Panc1 (cell line): Measurements from ENCODE around the gene SNIP1. TPM values are rescaled to one million over a fixed set of nuclear protein-coding genes. Genes with fewer than 3 reads are reported as not detected.

Experiments used
- ATAC-seq: fragments of 200-7000 bp; cut with Tn5 transposase; 2 replicates; pipeline ENCODE4 v1.9.1; 2020; ENCODE audit warnings: mild to moderate bottlenecking, moderate library complexity
- Bru-seq: library from RNA; stranded (reverse); fragments of 400-500 nt; gene quantifications from one replicate; lab custom pipeline; 2021; lab: Mats Ljungman, UMichigan
- BruChase-seq, 2 experiments: library from RNA; stranded (reverse); fragments of 400-500 nt; gene quantifications; one replicate each; lab custom pipeline; 2021; lab: Mats Ljungman, UMichigan
- BruUV-seq: library from RNA; stranded (reverse); fragments of 400-500 nt; replicated peaks from 2 replicates; lab custom pipeline; 2021; lab: Mats Ljungman, UMichigan
- CTCF ChIA-PET: fragments of 300-600 bp; sonication (Branson Sonifier 250); formaldehyde crosslinking; loops from one replicate; lab custom pipeline; 2022; ENCODE audit warnings: antibody characterized with exemption; lab: Charles Lee
- POLR2A ChIA-PET: fragments of 300-600 bp; sonication (Branson Sonifier 250); formaldehyde crosslinking; loops from one replicate; lab custom pipeline; 2022; ENCODE audit warnings: antibody characterized with exemption; lab: Charles Lee
- DNase-seq: peaks from one replicate; pipeline ENCODE4 v3.0.0-alpha.2; 2010; ENCODE audit warnings: low read depth, low spot score
- H3K27ac ChIP-seq: 2 replicates; pipeline ENCODE4 v1.5.1; 2011; ENCODE audit warnings: mild to moderate bottlenecking, low read length, inconsistent platforms
- H3K27me3 ChIP-seq: fragments of 200-500 bp; sonication (Bioruptor generic); 2 replicates; pipeline ENCODE4 v1.6.0; 2014; ENCODE audit warnings: low read length, inconsistent platforms; ENCODE audit not compliant: control insufficient read depth, insufficient read depth
- H3K36me3 ChIP-seq: fragments of 200-500 bp; sonication (Bioruptor generic); 2 replicates; pipeline ENCODE4 v1.5.1; 2014; ENCODE audit warnings: inconsistent platforms, mild to moderate bottlenecking, low read length, moderate library complexity; ENCODE audit not compliant: control insufficient read depth, insufficient read depth
- H3K4me1 ChIP-seq: 2 replicates; pipeline ENCODE4 v1.5.1; 2011; ENCODE audit warnings: inconsistent platforms, mild to moderate bottlenecking, low read length, moderate library complexity; ENCODE audit not compliant: control insufficient read depth, insufficient read depth
- H3K4me3 ChIP-seq, 2 experiments: 2 replicates each; pipeline ENCODE4 v1.5.1; 2011 to 2012; ENCODE audit warnings: low read depth in 2 of 2, low read length in 2 of 2, mild to moderate bottlenecking in 2 of 2, inconsistent platforms in 1 of 2, moderate library complexity in 1 of 2
- H3K9me3 ChIP-seq: fragments of 200-500 bp; sonication (Bioruptor generic); 2 replicates; pipeline ENCODE4 v1.5.1; 2014; ENCODE audit warnings: low read depth, mild to moderate bottlenecking, inconsistent platforms, low read length, moderate library complexity; ENCODE audit not compliant: control insufficient read depth, insufficient read depth
- POLR2AphosphoS5 ChIP-seq: IDR thresholded peaks from 2 replicates; pipeline ENCODE4 v1.6.1; 2012; ENCODE audit warnings: mild to moderate bottlenecking, low read depth, low read length, moderate library complexity
- SIN3A ChIP-seq: IDR thresholded peaks from 2 replicates; pipeline ENCODE4 v1.6.1; 2012; ENCODE audit warnings: low read depth, mild to moderate bottlenecking, low read length, moderate library complexity, borderline replicate concordance; ENCODE audit not compliant: insufficient read depth
- TCF7L2 ChIP-seq: IDR thresholded peaks from 2 replicates; pipeline ENCODE4 v1.6.1; 2011; ENCODE audit warnings: mild to moderate bottlenecking, low read depth, low read length, inconsistent platforms
- in situ Hi-C: cut with HindIII; loops from 2 replicates; pipeline ENCODE4 v1.10.0; 2016; ENCODE audit warnings: low sequenced_read_pairs, low pct_unique_long_range_greater_than_20kb
- intact Hi-C: fragments of 100-400 bp; cut with micrococcal nuclease; formaldehyde crosslinking; loops from one replicate; pipeline ENCODE4 v1.10.0; 2022; ENCODE audit not compliant: unreplicated experiment
- long read RNA-seq: library from polyadenylated mRNA; unstranded; transcript quantifications from one replicate; pipeline ENCODE4 v2.0.0, GENCODE V29; 2021; ENCODE audit not compliant: unreplicated experiment
- polyA plus RNA-seq: library from polyadenylated mRNA; unstranded; fragments of >200 nt; gene quantifications from one replicate; pipeline ENCODE4 v1.2.1, GENCODE V29; 2012; ENCODE audit warnings: missing spikeins; ENCODE audit not compliant: insufficient read length
- total RNA-seq: library from RNA; stranded (reverse); gene quantifications from one replicate; pipeline ENCODE4 v1.2.1, GENCODE V29; 2021; ENCODE audit not compliant: unreplicated experiment
- TF ChIP-seq, protein P1 (sequence below), 2 experiments: IDR thresholded peaks; 2 replicates each; pipeline ENCODE4 v1.6.1; 2011 to 2012; ENCODE audit warnings: low read depth in 2 of 2, control low read depth in 1 of 2, low read length in 1 of 2, mild to moderate bottlenecking in 1 of 2, moderate library complexity in 1 of 2; ENCODE audit not compliant: insufficient read depth in 1 of 2
- TF ChIP-seq, protein P2 (sequence below): fragments of 450-650 bp; IDR thresholded peaks from 2 replicates; pipeline ENCODE4 v1.5.1; 2017; ENCODE audit warnings: mild to moderate bottlenecking

The SNIP1 gene, protein sequence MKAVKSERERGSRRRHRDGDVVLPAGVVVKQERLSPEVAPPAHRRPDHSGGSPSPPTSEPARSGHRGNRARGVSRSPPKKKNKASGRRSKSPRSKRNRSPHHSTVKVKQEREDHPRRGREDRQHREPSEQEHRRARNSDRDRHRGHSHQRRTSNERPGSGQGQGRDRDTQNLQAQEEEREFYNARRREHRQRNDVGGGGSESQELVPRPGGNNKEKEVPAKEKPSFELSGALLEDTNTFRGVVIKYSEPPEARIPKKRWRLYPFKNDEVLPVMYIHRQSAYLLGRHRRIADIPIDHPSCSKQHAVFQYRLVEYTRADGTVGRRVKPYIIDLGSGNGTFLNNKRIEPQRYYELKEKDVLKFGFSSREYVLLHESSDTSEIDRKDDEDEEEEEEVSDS
- total RNA-seq (21.4 TPM), Bru-seq, nascent RNA (percentile 92 among the genes with signal in this experiment), BruChase-seq, experiment 1, labeled RNA remaining after a 2-hour chase (percentile 94 among the genes with signal in this experiment), BruChase-seq, experiment 2, labeled RNA remaining after a 6-hour chase (percentile 77 among the genes with signal in this experiment)
- polyA plus RNA-seq: 22.6 TPM
- long read RNA-seq, full-length matches to known transcripts: 15 of 20 reads
- long read RNA-seq, partial matches to known transcripts: 1 of 20 reads
- long read RNA-seq, other reads (novel, unspliced or antisense): 4 of 20 reads

DNA sequence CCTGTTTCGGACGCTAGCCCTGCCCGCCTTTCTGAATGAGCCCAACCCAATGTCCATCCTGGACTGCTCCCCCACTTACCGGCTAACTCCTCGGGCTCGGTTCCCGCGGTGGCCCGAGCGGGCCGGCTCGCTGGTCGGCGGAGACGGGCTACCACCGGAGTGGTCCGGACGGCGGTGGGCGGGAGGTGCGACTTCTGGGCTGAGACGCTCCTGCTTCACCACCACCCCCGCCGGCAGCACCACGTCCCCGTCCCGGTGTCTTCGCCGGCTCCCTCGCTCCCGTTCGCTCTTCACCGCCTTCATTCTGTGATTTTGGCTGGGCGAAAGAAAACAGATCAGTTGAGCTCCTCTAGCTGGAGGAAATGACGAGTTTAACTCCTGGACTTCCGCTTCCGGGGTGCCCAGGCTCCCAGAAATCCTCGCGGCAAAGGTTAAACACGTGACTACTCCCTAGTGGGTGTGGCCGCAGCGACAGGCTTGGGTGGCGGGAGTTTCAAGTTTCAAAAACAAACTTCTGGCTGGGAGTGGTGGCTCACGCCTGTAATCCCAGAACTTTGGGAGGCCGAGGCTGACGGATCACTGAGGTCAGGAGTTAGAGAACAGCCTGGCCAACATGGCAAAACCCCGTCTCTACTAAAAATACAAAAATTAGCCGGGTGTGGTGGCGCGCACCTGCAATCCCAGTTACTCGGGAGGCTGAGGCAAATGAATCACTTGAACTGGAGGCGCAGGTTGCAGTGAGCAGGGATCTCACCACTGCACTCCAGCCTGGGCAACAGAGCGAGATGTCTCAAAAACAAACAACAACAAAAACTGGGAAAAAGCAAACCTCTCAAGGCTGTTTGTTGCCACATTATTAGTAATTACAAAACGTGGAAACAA, at the start of gene SNIP1:
Gene SNIP1 (minus strand): TSS at position 367 of the 882 bp plus-strand sequence. CDS start 64 bp downstream, at position 303.
- ChIA-PET CTCF (interaction anchor here (0.6 to 1.0 kb wide), 2 partner anchors 67 to 228 kb away, joined by 3 read pairs; no protein-coding TSS in a partner anchor), POLR2A (interaction anchor here (0.6 to 0.7 kb wide), 3 partner anchors 21 to 586 kb away, joined by 3 to 5 read pairs (median 3); no protein-coding TSS in a partner anchor)
- H3K4me1 ChIP-seq: peaks cover 9% of the 10 kb centered on the region; the same call in 1 of the 2 replicates
- ATAC-seq (peak; percentile 98), DNase-seq (peak; percentile 75)
- TF ChIP-seq, protein P1, sequence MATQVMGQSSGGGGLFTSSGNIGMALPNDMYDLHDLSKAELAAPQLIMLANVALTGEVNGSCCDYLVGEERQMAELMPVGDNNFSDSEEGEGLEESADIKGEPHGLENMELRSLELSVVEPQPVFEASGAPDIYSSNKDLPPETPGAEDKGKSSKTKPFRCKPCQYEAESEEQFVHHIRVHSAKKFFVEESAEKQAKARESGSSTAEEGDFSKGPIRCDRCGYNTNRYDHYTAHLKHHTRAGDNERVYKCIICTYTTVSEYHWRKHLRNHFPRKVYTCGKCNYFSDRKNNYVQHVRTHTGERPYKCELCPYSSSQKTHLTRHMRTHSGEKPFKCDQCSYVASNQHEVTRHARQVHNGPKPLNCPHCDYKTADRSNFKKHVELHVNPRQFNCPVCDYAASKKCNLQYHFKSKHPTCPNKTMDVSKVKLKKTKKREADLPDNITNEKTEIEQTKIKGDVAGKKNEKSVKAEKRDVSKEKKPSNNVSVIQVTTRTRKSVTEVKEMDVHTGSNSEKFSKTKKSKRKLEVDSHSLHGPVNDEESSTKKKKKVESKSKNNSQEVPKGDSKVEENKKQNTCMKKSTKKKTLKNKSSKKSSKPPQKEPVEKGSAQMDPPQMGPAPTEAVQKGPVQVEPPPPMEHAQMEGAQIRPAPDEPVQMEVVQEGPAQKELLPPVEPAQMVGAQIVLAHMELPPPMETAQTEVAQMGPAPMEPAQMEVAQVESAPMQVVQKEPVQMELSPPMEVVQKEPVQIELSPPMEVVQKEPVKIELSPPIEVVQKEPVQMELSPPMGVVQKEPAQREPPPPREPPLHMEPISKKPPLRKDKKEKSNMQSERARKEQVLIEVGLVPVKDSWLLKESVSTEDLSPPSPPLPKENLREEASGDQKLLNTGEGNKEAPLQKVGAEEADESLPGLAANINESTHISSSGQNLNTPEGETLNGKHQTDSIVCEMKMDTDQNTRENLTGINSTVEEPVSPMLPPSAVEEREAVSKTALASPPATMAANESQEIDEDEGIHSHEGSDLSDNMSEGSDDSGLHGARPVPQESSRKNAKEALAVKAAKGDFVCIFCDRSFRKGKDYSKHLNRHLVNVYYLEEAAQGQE (IDR thresholded peaks at IDR 0.05; ENCODE audit: insufficient read depth in 1 of 2, low read depth in 2 of 2, low read length in 1 of 2): no peak
- TF ChIP-seq, protein P2, sequence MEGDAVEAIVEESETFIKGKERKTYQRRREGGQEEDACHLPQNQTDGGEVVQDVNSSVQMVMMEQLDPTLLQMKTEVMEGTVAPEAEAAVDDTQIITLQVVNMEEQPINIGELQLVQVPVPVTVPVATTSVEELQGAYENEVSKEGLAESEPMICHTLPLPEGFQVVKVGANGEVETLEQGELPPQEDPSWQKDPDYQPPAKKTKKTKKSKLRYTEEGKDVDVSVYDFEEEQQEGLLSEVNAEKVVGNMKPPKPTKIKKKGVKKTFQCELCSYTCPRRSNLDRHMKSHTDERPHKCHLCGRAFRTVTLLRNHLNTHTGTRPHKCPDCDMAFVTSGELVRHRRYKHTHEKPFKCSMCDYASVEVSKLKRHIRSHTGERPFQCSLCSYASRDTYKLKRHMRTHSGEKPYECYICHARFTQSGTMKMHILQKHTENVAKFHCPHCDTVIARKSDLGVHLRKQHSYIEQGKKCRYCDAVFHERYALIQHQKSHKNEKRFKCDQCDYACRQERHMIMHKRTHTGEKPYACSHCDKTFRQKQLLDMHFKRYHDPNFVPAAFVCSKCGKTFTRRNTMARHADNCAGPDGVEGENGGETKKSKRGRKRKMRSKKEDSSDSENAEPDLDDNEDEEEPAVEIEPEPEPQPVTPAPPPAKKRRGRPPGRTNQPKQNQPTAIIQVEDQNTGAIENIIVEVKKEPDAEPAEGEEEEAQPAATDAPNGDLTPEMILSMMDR: no peak
- 0 out of 2 replicates have a peak, but pooled peaks have one; percentile 56 for TF ChIP-seq SIN3A
- peak; percentile 88 for TF ChIP-seq POLR2AphosphoS5
- no peak for TF ChIP-seq TCF7L2
- H3K4me3 ChIP-seq: peak within 1 kb of the TSS; percentile 83 to 94
- H3K9me3 ChIP-seq: peaks cover 6% of the 10 kb centered on the region; the same call in 1 of the 2 replicates
- intact Hi-C loops: no loop called here
- peaks cover 14% of the 10 kb centered on the region for H3K36me3 ChIP-seq
- in situ Hi-C loops: no loop called here
- peak within 1 kb of the TSS; percentile 64 for H3K27ac ChIP-seq
- no TSS peak for BruUV-seq
- no peaks in the 10 kb centered on the region for H3K27me3 ChIP-seq
